ENCODE data around the gene CCDC15.

CCDC15 gene

GRCh38 chr11:124920356-124920755, 33.6 kb upstream of the CCDC15 start:
- no peak for TF ChIP-seq EZH2phosphoT487 (IDR thresholded peaks at IDR 0.05; ENCODE audit: low read length)
- TF ChIP-seq CTCF (IDR thresholded peaks at IDR 0.05; ENCODE audit: low read length), result no peak
- no peak for TF ChIP-seq EZH2 (optimal IDR thresholded peaks at IDR 0.05; ENCODE audit: low read depth, low read length)
- Histone ChIP-seq H4K20me1 (ENCODE audit: insufficient read depth, low read length) (no peaks in the 10 kb centered on the region), H3K4me3 (ENCODE audit: low read length) (no peak overlapping the region), H3K4me1 (ENCODE audit: low read length) (peaks cover 16% of the 10 kb centered on the region), H2AFZ (ENCODE audit: low read length) (no peak overlapping the region), H3K4me2 (ENCODE audit: low read depth, low read length) (no peak overlapping the region), H3F3A (ENCODE audit: insufficient read depth, low read length) (no peaks in the 10 kb centered on the region), H3K27me3 (replicated peaks; ENCODE audit: insufficient read depth, low read length) (peaks cover 12% of the 10 kb centered on the region), H3K9me2 (replicated peaks; ENCODE audit: insufficient read depth, low read length) (no peaks in the 10 kb centered on the region), H3K79me2 (ENCODE audit: low read length) (no peaks in the 10 kb centered on the region), H3K27ac (ENCODE audit: low read length) (no peak overlapping the region), H3K9me3 (replicated peaks; ENCODE audit: insufficient read depth, low read length) (no peaks in the 10 kb centered on the region), H3K36me3 (replicated peaks; ENCODE audit: insufficient read depth, low read length) (no peaks in the 10 kb centered on the region), H3K9ac (ENCODE audit: low read length) (no peak overlapping the region)
- no peak for DNase-seq

- H3K4me1 ChIP-seq (ENCODE audit: low read length), result peaks cover 9% of the 10 kb centered on the region
- no peaks in the 10 kb centered on the region for H3K9me2 ChIP-seq (replicated peaks; ENCODE audit: insufficient read depth, low read length)
- no peak overlapping the region for H2AFZ ChIP-seq (ENCODE audit: low read length)
- H3K79me2 ChIP-seq (ENCODE audit: low read length), result no peaks in the 10 kb centered on the region
- no peaks in the 10 kb centered on the region for H3K36me3 ChIP-seq (replicated peaks; ENCODE audit: insufficient read depth, low read length)
- TF ChIP-seq CTCF (IDR thresholded peaks at IDR 0.05; ENCODE audit: low read length), result no peak
- no peak for TF ChIP-seq EZH2 (optimal IDR thresholded peaks at IDR 0.05; ENCODE audit: low read depth, low read length)
- TF ChIP-seq EZH2phosphoT487 (IDR thresholded peaks at IDR 0.05; ENCODE audit: low read length), result no peak
- H3K27ac ChIP-seq (ENCODE audit: low read length), result no peak overlapping the region
- H3K4me3 ChIP-seq (ENCODE audit: low read length), result no peak overlapping the region
- no peak for DNase-seq
- no peaks in the 10 kb centered on the region for H4K20me1 ChIP-seq (ENCODE audit: insufficient read depth, low read length)
- peak overlapping the region; percentile 43; the same call in 1 of the 2 replicates for H3K4me2 ChIP-seq (ENCODE audit: low read depth, low read length)
- H3K9ac ChIP-seq (ENCODE audit: low read length), result no peak overlapping the region
- H3K27me3 ChIP-seq (replicated peaks; ENCODE audit: insufficient read depth, low read length), result peaks cover 12% of the 10 kb centered on the region
- H3F3A ChIP-seq (ENCODE audit: insufficient read depth, low read length), result no peaks in the 10 kb centered on the region
- H3K9me3 ChIP-seq (replicated peaks; ENCODE audit: insufficient read depth, low read length), result no peaks in the 10 kb centered on the region
Observed at GRCh38 chr11:124920870-124921609, 33.0 kb upstream of the CCDC15 start.

GRCh38 chr11:124922831-124923230, 31.2 kb upstream of the CCDC15 start:
- no peaks in the 10 kb centered on the region for H3K9me2 ChIP-seq (replicated peaks; ENCODE audit: insufficient read depth, low read length)
- no peaks in the 10 kb centered on the region for H3K9me3 ChIP-seq (replicated peaks; ENCODE audit: insufficient read depth, low read length)
- no peak for DNase-seq
- no peaks in the 10 kb centered on the region for H3K4me1 ChIP-seq (ENCODE audit: low read length)
- H4K20me1 ChIP-seq (ENCODE audit: insufficient read depth, low read length), result no peaks in the 10 kb centered on the region
- H3K4me3 ChIP-seq (ENCODE audit: low read length), result no peak overlapping the region
- no peak overlapping the region for H3K4me2 ChIP-seq (ENCODE audit: low read depth, low read length)
- no peak overlapping the region for H3K9ac ChIP-seq (ENCODE audit: low read length)
- peaks cover 12% of the 10 kb centered on the region for H3K27me3 ChIP-seq (replicated peaks; ENCODE audit: insufficient read depth, low read length)
- no peak overlapping the region for H3K27ac ChIP-seq (ENCODE audit: low read length)
- no peaks in the 10 kb centered on the region for H3K36me3 ChIP-seq (replicated peaks; ENCODE audit: insufficient read depth, low read length)
- no peak for TF ChIP-seq EZH2 (optimal IDR thresholded peaks at IDR 0.05; ENCODE audit: low read depth, low read length)
- no peak for TF ChIP-seq CTCF (IDR thresholded peaks at IDR 0.05; ENCODE audit: low read length)
- TF ChIP-seq EZH2phosphoT487 (IDR thresholded peaks at IDR 0.05; ENCODE audit: low read length), result no peak
- H3K79me2 ChIP-seq (ENCODE audit: low read length), result no peaks in the 10 kb centered on the region
- H3F3A ChIP-seq (ENCODE audit: insufficient read depth, low read length), result no peaks in the 10 kb centered on the region
- H2AFZ ChIP-seq (ENCODE audit: low read length), result no peak overlapping the region
